ENCODE results near the gene PPFIBP2. TPM values are rescaled to one million over a fixed set of nuclear protein-coding genes. Genes with fewer than 3 reads are reported as not detected.

Gene PPFIBP2
- total RNA-seq, 1 donor from 2014 or later = 24.1 TPM

DNA sequence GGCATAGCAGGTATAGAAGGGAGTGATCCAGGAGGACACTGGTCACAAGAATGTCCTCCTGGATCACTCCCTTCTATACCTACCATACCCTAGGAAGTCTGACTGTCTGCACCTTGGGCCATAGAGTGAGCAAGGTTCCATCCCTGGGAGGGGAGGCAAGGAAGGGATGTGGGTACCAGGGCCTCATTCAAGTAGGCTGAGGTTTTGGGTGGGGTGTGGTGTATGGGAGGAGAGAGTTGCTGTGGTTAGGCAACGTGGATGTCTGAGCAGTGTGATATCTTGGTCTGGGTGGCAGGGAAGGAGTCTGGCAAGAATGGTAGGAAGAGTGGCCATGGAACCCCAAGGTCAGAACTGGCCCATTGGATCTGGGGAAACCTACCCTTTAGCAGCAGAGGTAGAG is 13.2 kb downstream of the PPFIBP2 start:
- intact Hi-C loops (cut with DNase I) = no loop called here
- Histone ChIP-seq H3K36me3 (no peaks in the 10 kb centered on the region), H3K27ac (no peak overlapping the region), H3K9me3 (no peaks in the 10 kb centered on the region), H3K4me1 (peaks cover 28% of the 10 kb centered on the region), H3K27me3 (ENCODE audit: low read depth) (no peaks in the 10 kb centered on the region), H3K4me3 (no peak overlapping the region)
- no peak for TF ChIP-seq CTCF (IDR thresholded peaks at IDR 0.05)
- ATAC-seq (no peak), DNase-seq (no peak)

- intact Hi-C loops (cut with DNase I) = no loop called here
- TF ChIP-seq CTCF (IDR thresholded peaks at IDR 0.05) = no peak
- Histone ChIP-seq H3K27ac (no peak overlapping the region), H3K36me3 (no peaks in the 10 kb centered on the region), H3K27me3 (ENCODE audit: low read depth) (no peaks in the 10 kb centered on the region), H3K4me1 (peaks cover 17% of the 10 kb centered on the region), H3K4me3 (no peak overlapping the region), H3K9me3 (no peaks in the 10 kb centered on the region)
- no peak for DNase-seq
- ATAC-seq = no peak
Observed at GRCh38 chr11:7528514-7529049, 14.8 kb downstream of the PPFIBP2 start.

GRCh38 chr11:7530013-7530640 is 16.3 kb downstream of the PPFIBP2 start:
- H3K27me3 ChIP-seq (ENCODE audit: low read depth) = no peaks in the 10 kb centered on the region
- no peak for DNase-seq
- H3K36me3 ChIP-seq = no peaks in the 10 kb centered on the region
- intact Hi-C loops (cut with DNase I) = no loop called here
- no peak overlapping the region for H3K27ac ChIP-seq
- no peak for TF ChIP-seq CTCF (IDR thresholded peaks at IDR 0.05)
- peaks cover 19% of the 10 kb centered on the region for H3K4me1 ChIP-seq
- no peak for ATAC-seq
- no peaks in the 10 kb centered on the region for H3K9me3 ChIP-seq
- no peak overlapping the region for H3K4me3 ChIP-seq

DNA sequence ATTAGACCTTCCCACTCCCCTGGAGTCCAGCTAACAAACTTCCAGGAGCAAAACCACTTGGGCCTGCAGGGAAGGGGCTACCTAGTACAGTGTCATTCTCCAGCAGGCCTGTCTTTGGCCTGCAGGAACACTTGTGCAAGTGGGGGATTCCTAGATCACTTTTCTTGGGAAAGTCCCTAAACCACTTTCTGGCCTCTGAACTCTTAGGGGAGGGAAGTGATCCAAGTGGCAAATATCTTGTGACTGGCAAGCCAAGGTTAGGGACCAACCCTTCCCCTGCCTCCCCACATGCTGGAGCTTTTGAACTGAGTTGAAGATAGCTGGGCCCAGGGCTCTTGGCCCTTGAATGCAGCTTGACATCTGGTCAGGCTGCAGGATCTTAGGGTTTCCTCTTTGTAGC is 17.2 kb downstream of the PPFIBP2 start:
- DNase-seq = no peak
- no peaks in the 10 kb centered on the region for H3K27me3 ChIP-seq (ENCODE audit: low read depth)
- H3K4me1 ChIP-seq = peaks cover 19% of the 10 kb centered on the region
- H3K36me3 ChIP-seq = no peaks in the 10 kb centered on the region
- no peak for TF ChIP-seq CTCF (IDR thresholded peaks at IDR 0.05)
- intact Hi-C loops (cut with DNase I) = no loop called here
- ATAC-seq = peak in 1 of 2 donors; percentile 44
- H3K27ac ChIP-seq = no peak overlapping the region
- H3K4me3 ChIP-seq = no peak overlapping the region
- H3K9me3 ChIP-seq = no peaks in the 10 kb centered on the region

- Histone ChIP-seq H3K4me1 (peaks cover 19% of the 10 kb centered on the region), H3K9me3 (no peaks in the 10 kb centered on the region), H3K27me3 (ENCODE audit: low read depth) (no peaks in the 10 kb centered on the region), H3K36me3 (no peaks in the 10 kb centered on the region), H3K27ac (no peak overlapping the region), H3K4me3 (no peak overlapping the region)
- no peak for TF ChIP-seq CTCF (IDR thresholded peaks at IDR 0.05)
- no peak for DNase-seq
- intact Hi-C loops (cut with DNase I) = no loop called here
- no peak for ATAC-seq
Observed at GRCh38 chr11:7532405-7533145, 18.8 kb downstream of the PPFIBP2 start.
